KOPT-K1 (cell line): ENCODE measurements around the gene FABP7.

Source experiments
- H3K27ac ChIP-seq: fragments of 200-600 bp; sonication (generic); 2 replicates; pipeline ENCODE4 v1.5.1; 2016; ENCODE audit warnings: antibody characterized with exemption, mild to moderate bottlenecking, low read depth, low read length; ENCODE audit not compliant: poor library complexity, severe bottlenecking
- H3K36me3 ChIP-seq: fragments of 200-600 bp; sonication (generic); 2 replicates; pipeline ENCODE4 v1.5.1; 2017; ENCODE audit warnings: antibody characterized with exemption, mild to moderate bottlenecking, low read length, moderate library complexity; ENCODE audit not compliant: insufficient read depth
- H3K9me3 ChIP-seq: fragments of 200-600 bp; sonication (generic); 2 replicates; pipeline ENCODE4 v1.5.1; 2017; ENCODE audit warnings: antibody characterized with exemption, low read length, mild to moderate bottlenecking; ENCODE audit not compliant: insufficient read depth, poor library complexity, severe bottlenecking

FABP7 gene

DNA sequence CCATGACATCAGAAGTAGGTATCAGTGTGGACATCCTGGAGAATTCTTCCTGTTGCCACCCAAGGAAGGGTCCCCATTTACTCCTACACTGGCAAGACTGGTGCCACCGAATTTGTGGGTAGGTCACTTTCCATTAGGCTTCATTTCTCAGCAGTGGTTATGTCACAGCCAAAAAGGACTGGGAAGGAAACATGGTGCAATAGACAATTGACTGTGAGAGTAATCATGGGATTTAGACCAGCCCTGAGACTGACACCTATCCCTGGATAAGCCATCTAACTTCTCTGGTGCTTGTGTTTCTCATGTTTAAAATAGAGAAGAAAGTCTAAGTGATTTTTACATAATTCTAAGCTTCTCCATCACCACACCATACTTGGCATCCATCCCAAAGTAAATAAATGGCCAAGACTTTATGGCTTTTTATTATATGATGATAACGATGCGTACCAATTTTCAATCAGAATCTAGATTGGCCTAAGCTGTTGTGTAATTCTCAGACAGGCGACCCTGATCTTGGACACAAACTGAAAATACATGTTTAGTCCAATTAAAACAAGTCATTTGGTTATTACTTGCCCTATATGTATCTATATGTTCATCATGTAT lies 19.7 kb downstream of the FABP7 start:
- Histone ChIP-seq H3K36me3 (no peaks in the 10 kb centered on the region), H3K9me3 (no peaks in the 10 kb centered on the region), H3K27ac (no peak overlapping the region)

DNA sequence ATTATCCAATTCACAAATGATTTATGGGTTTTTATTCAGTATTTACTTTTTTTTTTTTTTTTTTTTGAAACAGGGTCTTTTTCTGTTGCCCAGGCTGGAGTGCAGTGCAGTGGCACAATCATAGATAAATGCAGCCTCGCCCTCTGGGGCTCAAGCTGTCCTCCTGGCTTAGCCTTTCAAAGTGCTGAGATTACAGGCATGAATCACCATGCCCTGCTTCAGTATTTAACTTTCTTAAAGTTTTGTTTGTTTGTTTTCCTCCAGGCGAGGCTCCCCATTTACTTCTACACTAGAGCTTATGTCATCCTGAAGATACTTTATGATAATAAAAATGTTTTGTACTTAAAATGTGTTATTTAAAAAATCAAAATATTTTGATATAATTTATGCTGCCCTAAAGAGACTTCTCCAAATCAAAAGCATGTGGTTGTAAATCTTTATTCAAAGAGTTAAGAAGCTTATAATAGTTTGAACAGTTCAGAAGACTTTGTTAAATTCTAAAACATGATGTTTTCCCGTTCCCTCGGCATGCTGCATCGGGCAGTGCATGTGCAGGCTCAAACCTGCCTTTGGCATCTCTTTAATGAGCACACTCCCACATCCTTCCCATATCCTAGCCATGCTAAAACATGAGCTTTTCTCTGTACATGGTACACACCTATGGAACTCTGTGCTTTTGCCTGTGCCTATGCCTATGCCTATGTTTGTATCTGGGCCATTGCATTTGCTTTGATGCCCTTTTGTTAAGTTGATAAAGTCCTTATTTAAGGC lies 20.6 kb downstream of the FABP7 start:
- Histone ChIP-seq H3K36me3 (no peaks in the 10 kb centered on the region), H3K9me3 (no peaks in the 10 kb centered on the region), H3K27ac (no peak overlapping the region)

DNA sequence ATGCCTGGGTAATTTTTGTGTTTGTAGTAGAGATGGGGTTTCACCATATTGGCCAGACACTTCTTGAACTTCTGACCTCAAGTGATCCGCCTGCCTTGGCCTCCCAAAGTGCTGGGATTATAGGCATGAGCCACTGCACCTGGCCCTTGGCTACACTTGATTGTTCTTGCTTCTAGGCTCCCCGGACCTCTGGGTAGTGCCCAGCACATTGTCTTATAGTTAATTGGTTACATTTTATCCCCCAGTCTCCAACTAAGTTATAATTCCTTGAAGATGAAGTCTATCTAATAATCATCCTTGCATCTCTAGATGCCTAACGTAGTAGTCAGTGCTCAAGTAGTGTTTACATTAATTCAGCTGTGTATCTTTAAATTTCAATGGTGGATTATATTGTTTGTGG lies 21.4 kb downstream of the FABP7 start:
- Histone ChIP-seq H3K9me3 (no peaks in the 10 kb centered on the region), H3K27ac (no peak overlapping the region), H3K36me3 (no peaks in the 10 kb centered on the region)

DNA sequence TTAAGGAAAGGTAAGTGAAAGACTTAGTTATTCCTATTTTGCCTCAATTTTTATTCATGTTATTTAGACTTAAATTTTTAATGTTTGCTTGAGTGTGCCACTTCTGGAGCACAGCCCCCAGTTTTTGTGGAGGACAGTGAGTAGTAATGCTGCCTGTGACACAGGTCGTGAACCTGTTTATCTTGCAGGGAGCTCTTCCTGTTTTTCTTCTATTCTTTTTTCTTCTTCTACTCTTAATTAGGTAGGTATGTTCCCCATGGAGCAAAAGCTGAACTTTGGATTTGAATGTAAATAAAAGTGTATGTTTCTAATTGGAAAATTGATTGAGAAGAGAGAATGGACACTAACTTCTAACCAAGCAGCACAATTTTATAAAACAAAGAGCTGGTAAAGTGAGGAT lies 21.9 kb downstream of the FABP7 start:
- Histone ChIP-seq H3K27ac (no peak overlapping the region), H3K36me3 (no peaks in the 10 kb centered on the region), H3K9me3 (no peaks in the 10 kb centered on the region)

DNA sequence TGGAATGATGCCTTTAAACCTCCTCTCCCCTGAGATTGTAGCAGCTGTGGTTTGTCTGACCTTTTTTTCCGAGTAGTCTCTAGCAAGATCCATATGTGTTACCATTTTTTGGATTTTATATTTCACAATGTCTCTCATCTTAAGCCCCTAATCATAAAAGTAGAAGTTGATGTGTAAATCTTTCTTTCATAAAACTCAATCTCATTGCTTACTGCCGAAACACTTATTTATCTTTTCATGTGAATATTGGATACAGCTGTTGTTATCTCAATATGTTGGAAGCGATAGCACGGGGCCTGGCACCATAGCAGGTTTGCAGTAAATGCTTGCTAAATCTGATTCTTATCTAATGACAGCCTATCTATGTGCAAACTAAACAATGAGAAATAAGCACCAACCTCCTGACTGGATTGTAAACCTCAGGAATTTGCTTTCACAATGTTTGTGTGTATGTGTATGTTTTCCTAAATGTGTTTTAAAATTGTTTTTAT lies 23.7 kb downstream of the FABP7 start:
- no peaks in the 10 kb centered on the region for H3K9me3 ChIP-seq
- H3K36me3 ChIP-seq, result no peaks in the 10 kb centered on the region
- no peak overlapping the region for H3K27ac ChIP-seq

DNA sequence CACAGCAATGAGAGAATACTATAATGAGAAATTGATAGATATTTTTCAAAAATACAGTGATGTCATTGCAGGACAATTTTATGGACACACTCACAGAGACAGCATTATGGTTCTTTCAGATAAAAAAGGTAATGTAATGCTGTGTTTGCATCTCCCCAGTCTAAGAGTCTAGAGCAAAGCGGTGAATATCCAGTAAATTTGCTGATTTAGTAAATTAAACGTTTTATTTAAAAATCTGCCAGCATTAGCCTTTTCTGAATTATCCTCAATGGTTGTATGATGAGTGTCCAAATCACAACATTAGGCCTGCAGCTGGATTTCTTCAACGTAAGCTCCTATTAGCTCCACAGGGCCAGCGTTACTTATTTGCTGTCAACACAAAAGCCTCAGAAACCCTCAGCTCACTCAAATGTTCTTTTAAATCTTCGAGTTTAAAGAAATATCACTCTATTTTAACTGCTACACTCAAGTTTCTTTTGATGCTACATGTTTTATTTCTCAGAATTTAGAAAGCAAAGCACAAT lies 25.5 kb downstream of the FABP7 start:
- Histone ChIP-seq H3K9me3 (no peaks in the 10 kb centered on the region), H3K36me3 (no peaks in the 10 kb centered on the region), H3K27ac (no peak overlapping the region)

DNA sequence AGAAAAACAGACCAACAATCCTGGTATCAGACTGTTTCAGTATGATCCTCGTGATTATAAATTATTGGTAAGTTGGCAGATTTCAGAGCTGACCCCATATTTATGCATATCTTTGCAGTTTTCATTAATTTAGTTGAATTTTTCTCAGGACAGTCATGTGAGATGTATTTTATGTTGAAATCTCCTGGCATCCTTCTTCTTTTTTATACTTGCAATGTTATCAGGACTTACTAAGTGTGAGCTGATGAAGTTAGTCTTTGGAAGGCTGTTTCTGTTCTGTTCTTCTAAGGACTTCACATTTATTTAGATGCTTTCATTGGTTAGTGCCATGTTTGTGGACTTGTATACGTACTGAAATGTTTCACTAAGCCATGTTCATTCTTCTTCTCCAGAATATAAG lies 26.8 kb downstream of the FABP7 start:
- Histone ChIP-seq H3K36me3 (no peaks in the 10 kb centered on the region), H3K9me3 (no peaks in the 10 kb centered on the region), H3K27ac (no peak overlapping the region)

DNA sequence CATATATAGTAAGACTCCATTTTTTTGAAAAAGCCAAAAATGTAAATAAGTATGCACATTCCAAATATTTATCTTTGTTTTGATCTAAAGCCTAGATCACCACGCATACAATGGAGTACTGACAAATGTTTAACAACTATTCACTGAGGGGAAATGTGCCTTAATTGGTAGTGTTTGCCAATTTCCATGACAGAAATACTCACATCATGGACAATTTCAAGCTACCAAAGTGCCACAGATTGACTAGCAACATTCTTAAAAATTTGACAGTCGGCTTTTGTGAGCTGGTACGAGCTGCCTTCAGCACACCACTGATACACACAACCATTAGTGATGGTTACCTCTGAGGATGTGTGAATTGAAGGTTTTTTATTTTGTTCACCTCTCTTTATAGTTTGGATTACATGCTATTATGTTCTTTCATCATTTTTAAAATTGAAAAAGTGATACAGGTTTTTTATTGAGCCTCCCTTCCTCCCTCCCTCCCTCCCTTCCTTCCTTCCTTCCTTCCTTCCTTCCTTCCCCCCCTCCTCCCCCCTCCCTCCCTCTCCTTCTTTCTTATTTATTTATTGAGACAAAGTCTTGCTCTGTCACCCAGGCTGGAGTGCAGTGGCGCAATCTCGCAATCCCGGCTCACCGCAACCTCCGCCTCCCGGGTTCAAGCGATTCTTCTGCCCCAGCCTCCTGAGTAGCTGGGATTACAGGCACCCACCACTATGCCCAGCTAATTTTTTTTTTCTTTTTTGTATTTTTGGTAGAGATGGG lies 28.8 kb downstream of the FABP7 start:
- no peak overlapping the region for H3K27ac ChIP-seq
- no peaks in the 10 kb centered on the region for H3K9me3 ChIP-seq
- H3K36me3 ChIP-seq, result no peaks in the 10 kb centered on the region

DNA sequence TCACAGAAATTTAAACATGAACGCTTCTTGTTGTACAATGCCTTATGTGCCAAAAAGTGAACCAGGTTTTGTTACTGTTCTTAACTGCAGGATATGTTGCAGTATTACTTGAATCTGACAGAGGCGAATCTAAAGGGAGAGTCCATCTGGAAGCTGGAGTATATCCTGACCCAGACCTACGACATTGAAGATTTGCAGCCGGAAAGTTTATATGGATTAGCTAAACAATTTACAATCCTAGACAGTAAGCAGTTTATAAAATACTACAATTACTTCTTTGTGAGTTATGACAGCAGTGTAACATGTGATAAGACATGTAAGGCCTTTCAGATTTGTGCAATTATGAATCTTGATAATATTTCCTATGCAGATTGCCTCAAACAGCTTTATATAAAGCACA lies 29.5 kb downstream of the FABP7 start:
- H3K27ac ChIP-seq, result no peak overlapping the region

DNA sequence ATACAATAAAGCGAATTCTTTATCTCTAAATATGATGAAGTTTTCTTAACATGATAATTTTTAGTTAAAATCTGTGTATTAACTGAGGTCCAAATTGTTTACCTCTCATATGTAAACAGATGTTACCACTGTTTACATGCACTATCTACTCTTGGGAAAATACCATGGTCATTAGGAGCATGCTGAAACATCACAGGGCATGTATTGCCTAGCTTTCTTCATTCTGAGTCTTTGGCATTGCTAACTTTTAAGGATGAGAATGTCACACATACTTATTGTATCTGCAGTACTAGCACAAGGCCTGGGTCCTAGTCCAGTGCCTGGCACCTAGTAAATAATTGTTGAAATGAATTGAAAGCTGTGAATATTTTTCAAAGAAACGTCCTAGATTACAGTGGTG lies 30.2 kb downstream of the FABP7 start:
- H3K9me3 ChIP-seq, result no peaks in the 10 kb centered on the region
- no peaks in the 10 kb centered on the region for H3K36me3 ChIP-seq
- no peak overlapping the region for H3K27ac ChIP-seq

More for the DNA sequence above, 29.5 kb downstream of the FABP7 start:
- Histone ChIP-seq H3K9me3 (no peaks in the 10 kb centered on the region), H3K36me3 (no peaks in the 10 kb centered on the region)

DNA sequence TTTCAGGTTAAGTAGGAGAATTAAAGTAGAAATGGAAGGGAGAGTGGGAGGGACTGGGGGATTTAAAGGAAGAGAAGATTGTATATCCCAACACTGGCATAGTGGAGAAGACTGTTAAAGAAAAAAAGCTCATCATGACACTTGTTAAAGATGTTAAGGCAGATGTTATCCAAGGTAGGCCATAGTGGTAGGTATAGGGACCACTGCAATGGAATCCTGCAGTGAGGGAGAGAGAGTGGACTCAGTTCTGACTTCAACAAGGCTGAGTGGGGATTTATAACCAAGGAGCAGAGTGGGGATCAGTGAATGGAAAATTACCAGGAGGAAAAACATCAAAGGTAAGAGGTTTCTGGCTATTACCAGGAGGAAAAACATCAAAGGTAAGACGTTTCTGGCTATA lies 30.7 kb downstream of the FABP7 start:
- Histone ChIP-seq H3K9me3 (no peaks in the 10 kb centered on the region), H3K36me3 (no peaks in the 10 kb centered on the region), H3K27ac (no peak overlapping the region)

DNA sequence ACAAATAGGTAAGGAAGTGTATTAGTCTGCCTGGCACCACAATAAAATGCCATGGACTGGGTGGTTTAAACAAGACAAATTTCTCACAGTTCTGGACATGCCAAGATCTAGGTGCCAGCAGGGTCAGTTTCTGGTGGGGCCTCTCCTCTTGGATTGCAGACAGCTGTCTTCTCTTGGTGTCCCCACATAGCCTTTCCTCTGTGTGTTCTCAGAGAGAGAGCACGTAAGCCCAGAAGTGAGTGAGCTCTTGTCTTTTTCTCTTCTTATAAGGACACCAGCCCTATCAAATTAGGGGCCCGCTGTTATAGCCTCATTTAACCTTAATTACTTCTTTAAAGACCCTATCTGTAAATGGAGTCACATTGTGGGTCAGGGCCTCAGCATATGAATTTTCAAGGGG lies 37.8 kb downstream of the FABP7 start:
- H3K27ac ChIP-seq, result no peak overlapping the region
- H3K36me3 ChIP-seq, result no peaks in the 10 kb centered on the region
- no peaks in the 10 kb centered on the region for H3K9me3 ChIP-seq

DNA sequence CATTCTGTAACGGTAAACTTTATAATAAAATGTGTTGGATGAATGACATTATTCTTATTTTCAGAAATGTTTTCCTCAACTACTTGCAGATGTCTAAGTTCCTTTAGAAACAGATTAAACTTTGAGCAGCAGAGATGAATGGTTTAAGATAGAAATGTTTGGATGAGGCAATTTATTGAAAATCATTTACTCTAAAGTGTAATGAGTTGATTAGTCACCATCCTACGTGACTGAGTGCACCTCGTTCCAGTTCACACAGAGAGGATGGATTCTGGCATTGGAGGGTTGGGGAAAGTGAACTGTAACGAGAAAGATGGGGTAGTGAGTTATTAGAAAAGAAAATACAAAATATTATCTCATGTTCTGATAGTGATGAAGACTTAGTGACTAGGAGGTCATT lies 38.2 kb downstream of the FABP7 start:
- no peaks in the 10 kb centered on the region for H3K9me3 ChIP-seq
- no peak overlapping the region for H3K27ac ChIP-seq
- H3K36me3 ChIP-seq, result no peaks in the 10 kb centered on the region

DNA sequence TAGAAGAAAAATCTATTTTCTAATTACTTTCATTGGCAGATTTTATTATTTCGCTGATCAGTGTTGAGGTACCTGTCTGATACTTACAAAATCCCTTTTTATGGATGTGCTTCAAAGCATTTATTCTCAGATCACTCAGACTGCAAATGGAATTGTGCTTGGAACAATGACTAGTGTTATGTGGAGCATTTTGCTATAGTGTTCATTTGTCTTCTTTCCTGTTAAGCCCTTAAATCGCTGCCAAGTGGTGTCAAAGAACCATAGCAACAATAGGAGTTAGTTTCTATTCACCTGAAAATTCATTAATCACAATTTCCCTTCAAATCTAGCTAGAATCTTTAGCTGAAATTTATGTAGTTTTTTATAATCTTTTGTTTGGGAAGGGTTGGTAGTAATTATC lies 39.4 kb downstream of the FABP7 start:
- Histone ChIP-seq H3K36me3 (no peaks in the 10 kb centered on the region), H3K9me3 (no peaks in the 10 kb centered on the region), H3K27ac (no peak overlapping the region)

DNA sequence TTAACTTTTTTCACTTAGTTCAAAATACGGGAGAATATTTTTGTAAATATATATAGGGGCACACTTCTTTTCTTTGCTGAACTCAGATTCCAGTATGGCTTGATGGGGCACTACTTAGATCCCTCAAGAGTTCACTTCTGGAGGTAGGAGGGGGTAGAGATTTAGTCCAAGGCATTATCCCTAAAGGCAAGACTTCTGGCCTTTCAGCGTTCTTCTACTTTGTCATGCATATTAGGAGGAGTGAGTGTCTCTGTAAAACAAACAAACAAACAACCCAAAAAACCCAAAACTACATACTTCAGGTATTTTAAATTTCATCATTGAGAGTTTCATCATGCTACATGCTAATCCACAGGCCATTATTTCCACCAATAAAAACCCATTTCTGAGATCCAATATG lies 41.6 kb downstream of the FABP7 start:
- Histone ChIP-seq H3K36me3 (no peaks in the 10 kb centered on the region), H3K27ac (no peak overlapping the region), H3K9me3 (no peaks in the 10 kb centered on the region)
